Skin epidermis (tissue), 12 donors: ENCODE data around the gene RIPOR2.
"Not testable (repeated sequence)": the region's sequence is repeated elsewhere in the genome, so short reads cannot be mapped to it uniquely, and the experiment has no call there.

Experiments
- H3K27ac ChIP-seq, 21 experiments: fragments of 200-600 bp; sonication (generic) in 11 of 21; one replicate each; pipeline ENCODE4 v1.5.0; 2020; ENCODE audit warnings: mild to moderate bottlenecking in 3 of 21, inconsistent platforms in 2 of 21, moderate library complexity in 2 of 21
- H3K4me3 ChIP-seq, 7 experiments: fragments of 200-600 bp; sonication (generic) in 2 of 7; one replicate each; pipeline ENCODE4 v1.5.0; 2020; ENCODE audit warnings: inconsistent platforms in 2 of 7, mild to moderate bottlenecking in 2 of 7, moderate library complexity in 1 of 7

Gene RIPOR2

GRCh38 chr6:24890471-24890870 lies 45.3 kb downstream of the RIPOR2 start:
- H3K4me3 ChIP-seq: no peak overlapping the region
- no peak overlapping the region for H3K27ac ChIP-seq

DNA sequence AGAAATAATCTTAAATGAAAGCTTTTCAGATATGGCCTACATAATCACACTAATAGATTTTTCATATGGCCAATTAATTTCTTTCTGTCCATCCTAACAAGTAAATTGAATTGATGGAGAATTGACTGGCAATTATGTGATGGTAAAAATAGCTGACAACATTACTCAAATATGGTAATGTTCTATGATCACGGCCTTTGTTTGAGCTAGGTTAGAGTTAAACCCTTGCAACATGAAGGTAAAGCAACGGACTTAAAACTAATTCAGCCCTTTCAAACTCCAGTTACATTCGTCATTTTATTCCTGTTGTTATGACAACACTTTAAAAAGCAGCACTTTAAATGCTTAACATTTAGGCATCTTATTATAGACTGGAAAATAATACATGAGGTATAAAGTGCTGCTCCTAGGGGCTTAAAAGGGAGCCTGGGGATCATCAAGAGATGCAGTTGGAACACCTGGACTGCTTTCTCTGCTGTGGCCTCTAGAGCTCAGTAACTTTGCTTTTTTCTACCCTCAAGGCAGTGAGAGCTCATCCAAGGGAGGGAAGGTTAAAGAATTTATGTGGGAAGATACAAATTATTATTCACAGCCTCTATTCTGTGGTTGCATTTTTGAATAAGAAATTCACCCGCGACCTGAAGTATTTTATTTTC lies 46.9 kb downstream of the RIPOR2 start:
- no peak overlapping the region for H3K4me3 ChIP-seq
- H3K27ac ChIP-seq: no peak overlapping the region

DNA sequence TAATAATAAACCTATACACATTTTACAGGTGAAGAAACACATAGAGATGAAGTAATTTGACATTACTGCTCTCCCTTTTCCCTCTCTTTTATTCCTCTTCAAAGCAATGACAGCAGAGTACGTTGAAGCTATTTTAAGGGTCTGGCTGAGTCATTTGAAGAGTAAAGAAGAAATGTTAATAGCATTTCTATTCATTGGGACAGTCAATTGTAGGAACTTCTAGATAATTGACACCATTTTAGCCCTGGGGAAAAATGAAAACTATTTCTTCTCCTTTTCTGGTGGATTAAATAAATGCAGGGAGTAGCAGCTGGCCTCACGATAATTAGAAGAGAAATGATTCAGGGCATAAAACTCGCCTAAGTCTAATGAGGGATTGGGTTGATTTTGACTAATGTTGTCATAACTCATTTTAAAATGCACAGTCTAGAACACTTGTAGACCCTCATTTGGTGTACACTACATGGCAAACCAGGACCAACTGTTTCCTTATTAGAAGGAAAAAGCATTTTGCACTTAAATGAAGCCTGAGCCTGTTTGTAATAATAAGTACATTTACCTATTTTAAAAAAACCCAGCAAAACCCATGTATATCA lies 48.1 kb downstream of the RIPOR2 start:
- H3K27ac ChIP-seq: no peak overlapping the region

DNA sequence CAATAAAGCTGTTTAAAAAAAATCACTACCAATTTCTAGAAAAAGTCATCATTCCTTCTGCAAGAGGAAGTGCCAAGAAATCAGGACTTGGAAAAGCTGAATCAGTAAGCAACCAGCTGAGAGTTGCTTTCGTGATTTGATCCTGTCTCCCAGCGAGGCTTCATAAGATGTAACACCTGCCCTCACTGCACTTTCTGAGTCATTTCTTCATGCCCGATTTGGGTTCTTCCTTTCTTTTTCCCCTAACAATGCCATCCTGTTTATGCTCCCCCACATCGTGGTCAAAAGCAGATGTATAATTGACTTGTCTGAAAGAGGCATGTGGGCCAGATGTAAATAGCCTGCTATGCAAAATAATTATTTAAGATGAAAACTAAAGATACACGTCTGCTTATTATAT lies 52.1 kb downstream of the RIPOR2 start:
- Histone ChIP-seq H3K4me3 (no peak overlapping the region), H3K27ac (peak overlapping the region in 1 of 21 experiments; percentile 2)

More for the DNA sequence above, 48.1 kb downstream of the RIPOR2 start:
- no peak overlapping the region for H3K4me3 ChIP-seq

GRCh38 chr6:24882835-24883555 lies 52.8 kb downstream of the RIPOR2 start:
- peak overlapping the region in 1 of 21 experiments; percentile 2 for H3K27ac ChIP-seq
- H3K4me3 ChIP-seq: no peak overlapping the region

- Histone ChIP-seq H3K27ac (no peak overlapping the region), H3K4me3 (no peak overlapping the region)
Observed at GRCh38 chr6:24882295-24882694, 53.5 kb downstream of the RIPOR2 start.

GRCh38 chr6:24881376-24881775 lies 54.4 kb downstream of the RIPOR2 start:
- H3K4me3 ChIP-seq: no peak overlapping the region

DNA sequence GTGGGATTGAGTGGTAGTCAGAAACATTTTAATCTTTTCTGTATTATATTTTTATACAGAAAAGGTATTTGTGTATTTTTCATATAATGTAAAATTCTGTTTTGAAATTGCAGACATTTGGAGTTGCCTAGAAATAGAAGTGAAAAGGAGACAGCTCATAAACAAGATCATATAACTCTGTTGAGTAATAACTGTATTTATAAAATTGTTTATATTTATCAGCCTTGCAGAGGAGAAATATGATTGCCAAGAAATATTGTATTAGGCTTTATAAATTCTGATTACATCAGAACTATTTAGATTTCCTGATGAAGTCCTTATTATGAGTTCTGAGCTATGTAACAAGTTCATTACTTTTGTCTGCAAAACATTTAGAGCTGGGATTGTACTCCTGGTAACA lies 55.3 kb downstream of the RIPOR2 start:
- Histone ChIP-seq H3K4me3 (no peak overlapping the region), H3K27ac (no peak overlapping the region)

More at GRCh38 chr6:24881376-24881775, 54.4 kb downstream of the RIPOR2 start:
- no peak overlapping the region for H3K27ac ChIP-seq

GRCh38 chr6:24879351-24879750 lies 56.4 kb downstream of the RIPOR2 start:
- Histone ChIP-seq H3K4me3 (no peak overlapping the region), H3K27ac (no peak overlapping the region)

GRCh38 chr6:24877747-24878146 lies 58.0 kb downstream of the RIPOR2 start:
- not testable (repeated sequence) for H3K4me3 ChIP-seq, H3K27ac ChIP-seq

GRCh38 chr6:24876499-24877465 lies 59.0 kb downstream of the RIPOR2 start:
- H3K4me3 ChIP-seq: no peak overlapping the region
- no peak overlapping the region for H3K27ac ChIP-seq

- Histone ChIP-seq H3K27ac (no peak overlapping the region), H3K4me3 (no peak overlapping the region)
Observed at GRCh38 chr6:24875534-24875901, 60.2 kb downstream of the RIPOR2 start.

GRCh38 chr6:24874776-24875533 lies 60.8 kb downstream of the RIPOR2 start:
- Histone ChIP-seq H3K4me3 (no peak overlapping the region), H3K27ac (no peak overlapping the region)

GRCh38 chr6:24874128-24874527 lies 61.6 kb downstream of the RIPOR2 start:
- Histone ChIP-seq H3K4me3 (no peak overlapping the region), H3K27ac (no peak overlapping the region)

GRCh38 chr6:24872779-24873178 lies 63.0 kb downstream of the RIPOR2 start:
- H3K4me3 ChIP-seq: no peak overlapping the region
- no peak overlapping the region for H3K27ac ChIP-seq

GRCh38 chr6:24868765-24869164 lies 67.0 kb downstream of the RIPOR2 start:
- H3K27ac ChIP-seq: no peak overlapping the region
- no peak overlapping the region for H3K4me3 ChIP-seq

- Histone ChIP-seq H3K4me3 (no peak overlapping the region), H3K27ac (no peak overlapping the region)
Observed at GRCh38 chr6:24867104-24867703, 68.6 kb downstream of the RIPOR2 start.

GRCh38 chr6:24865161-24865560 lies 70.6 kb downstream of the RIPOR2 start:
- Histone ChIP-seq H3K4me3 (no peak overlapping the region), H3K27ac (no peak overlapping the region)

- H3K27ac ChIP-seq: no peak overlapping the region
- H3K4me3 ChIP-seq: no peak overlapping the region
Observed at GRCh38 chr6:24864343-24864742, 71.4 kb downstream of the RIPOR2 start.
